Purkinje cell (primary cell): Measurements from ENCODE around the gene DNPEP. TPM values are rescaled to one million over a fixed set of nuclear protein-coding genes. Genes with fewer than 3 reads are reported as not detected.

Experiments
- polyA plus RNA-seq: library from polyadenylated mRNA; unstranded; fragments of >200 nt; fragmentation: Nextera tagmentation; gene quantifications from 2 replicates; pipeline ENCODE4 v1.2.1, GENCODE V29; 2014

Gene DNPEP
- polyA plus RNA-seq: 14.2 and 14.7 TPM in 2 replicates

GRCh38 chr2:219387306-219388120 is at the start of gene DNPEP:
Gene DNPEP (minus strand): TSS chr2:219387912. CDS start chr2:219387794, 118 bp downstream.

GRCh38 chr2:219434718-219435525 is 47.2 kb upstream of the DNPEP start, which contains the start of gene SPEG:
Gene SPEG (plus strand): TSS chr2:219434843. CDS start chr2:219434978, 135 bp downstream.

GRCh38 chr2:219418155-219419011 is 30.7 kb upstream of the DNPEP start, which contains the start of gene DES:
Gene DES (plus strand): TSS chr2:219418377. CDS start chr2:219418463, 86 bp downstream.

GRCh38 chr2:219332542-219332941 is 55.2 kb downstream of the DNPEP start, which contains the start of gene RESP18:
Gene RESP18 (minus strand): TSS chr2:219332744.

Other genes with a start within 250 kb of the DNPEP start
- 7.2 and 8.3 TPM in 2 replicates for gene NHEJ1, start 227.1 kb downstream of the DNPEP start, polyA plus RNA-seq
- not detected in 2 replicates for gene SLC23A3, start 217.9 kb downstream of the DNPEP start, polyA plus RNA-seq
- gene CNPPD1, start 211.0 kb downstream of the DNPEP start, polyA plus RNA-seq: 4.6 and 9.5 TPM in 2 replicates
- gene RETREG2, start 209.6 kb downstream of the DNPEP start, polyA plus RNA-seq: 43.3 and 81.2 TPM in 2 replicates
- gene ZFAND2B, start 181.1 kb downstream of the DNPEP start, polyA plus RNA-seq: 6.2 and 7.7 TPM in 2 replicates
- gene ABCB6, start 169.0 kb downstream of the DNPEP start, polyA plus RNA-seq: 23.5 and 25.0 TPM in 2 replicates
- 24.5 and 24.6 TPM in 2 replicates for gene ATG9A, start 158.3 kb downstream of the DNPEP start, polyA plus RNA-seq
- gene ANKZF1, start 158.1 kb downstream of the DNPEP start, polyA plus RNA-seq: 11.0 and 12.0 TPM in 2 replicates
- 0.46 and 3.0 TPM in 2 replicates for gene GLB1L, start 142.5 kb downstream of the DNPEP start, polyA plus RNA-seq
- gene STK16, start 142.4 kb downstream of the DNPEP start, polyA plus RNA-seq: 2.6 and 9.3 TPM in 2 replicates
- gene TUBA4B, start 134.7 kb downstream of the DNPEP start, polyA plus RNA-seq: not detected in 2 replicates
- gene TUBA4A, start 134.0 kb downstream of the DNPEP start, polyA plus RNA-seq: 297 and 356 TPM in 2 replicates
- 16.3 and 37.3 TPM in 2 replicates for gene DNAJB2, start 108.5 kb downstream of the DNPEP start, polyA plus RNA-seq
- gene PTPRN, start 78.5 kb downstream of the DNPEP start, polyA plus RNA-seq: 89.5 and 103 TPM in 2 replicates
- 6.5 TPM in 1 of 2 replicates, not detected in the other for gene RESP18, start 55.2 kb downstream of the DNPEP start, polyA plus RNA-seq
- not detected in 2 replicates for gene DES, start 30.5 kb upstream of the DNPEP start, polyA plus RNA-seq
- gene SPEG, start 46.9 kb upstream of the DNPEP start, polyA plus RNA-seq: 1.5 and 3.0 TPM in 2 replicates
- 2.8 and 5.3 TPM in 2 replicates for gene GMPPA, start 111.0 kb upstream of the DNPEP start, polyA plus RNA-seq
- gene ASIC4, start 126.6 kb upstream of the DNPEP start, polyA plus RNA-seq: not detected in 2 replicates
- gene CHPF, start 155.9 kb upstream of the DNPEP start, polyA plus RNA-seq: 3.1 and 10.5 TPM in 2 replicates
- gene TMEM198, start 156.1 kb upstream of the DNPEP start, polyA plus RNA-seq: 0.97 and 0.99 TPM in 2 replicates
- gene OBSL1, start 183.6 kb upstream of the DNPEP start, polyA plus RNA-seq: 11.5 and 14.0 TPM in 2 replicates
- 0.60 and 1.7 TPM in 2 replicates for gene INHA, start 184.4 kb upstream of the DNPEP start, polyA plus RNA-seq
- 0.06 and 0.90 TPM in 2 replicates for gene STK11IP, start 209.9 kb upstream of the DNPEP start, polyA plus RNA-seq
- 5.3 and 7.6 TPM in 2 replicates for gene SLC4A3, start 239.7 kb upstream of the DNPEP start, polyA plus RNA-seq